NAMALWA (cell line): ENCODE results near the gene IGFBP2.

ENCODE experiments used
- DNase-seq: peaks from one replicate; pipeline ENCODE4 v3.0.0-alpha.2; 2015; ENCODE audit warnings: low spot score

IGFBP2 gene

DNA sequence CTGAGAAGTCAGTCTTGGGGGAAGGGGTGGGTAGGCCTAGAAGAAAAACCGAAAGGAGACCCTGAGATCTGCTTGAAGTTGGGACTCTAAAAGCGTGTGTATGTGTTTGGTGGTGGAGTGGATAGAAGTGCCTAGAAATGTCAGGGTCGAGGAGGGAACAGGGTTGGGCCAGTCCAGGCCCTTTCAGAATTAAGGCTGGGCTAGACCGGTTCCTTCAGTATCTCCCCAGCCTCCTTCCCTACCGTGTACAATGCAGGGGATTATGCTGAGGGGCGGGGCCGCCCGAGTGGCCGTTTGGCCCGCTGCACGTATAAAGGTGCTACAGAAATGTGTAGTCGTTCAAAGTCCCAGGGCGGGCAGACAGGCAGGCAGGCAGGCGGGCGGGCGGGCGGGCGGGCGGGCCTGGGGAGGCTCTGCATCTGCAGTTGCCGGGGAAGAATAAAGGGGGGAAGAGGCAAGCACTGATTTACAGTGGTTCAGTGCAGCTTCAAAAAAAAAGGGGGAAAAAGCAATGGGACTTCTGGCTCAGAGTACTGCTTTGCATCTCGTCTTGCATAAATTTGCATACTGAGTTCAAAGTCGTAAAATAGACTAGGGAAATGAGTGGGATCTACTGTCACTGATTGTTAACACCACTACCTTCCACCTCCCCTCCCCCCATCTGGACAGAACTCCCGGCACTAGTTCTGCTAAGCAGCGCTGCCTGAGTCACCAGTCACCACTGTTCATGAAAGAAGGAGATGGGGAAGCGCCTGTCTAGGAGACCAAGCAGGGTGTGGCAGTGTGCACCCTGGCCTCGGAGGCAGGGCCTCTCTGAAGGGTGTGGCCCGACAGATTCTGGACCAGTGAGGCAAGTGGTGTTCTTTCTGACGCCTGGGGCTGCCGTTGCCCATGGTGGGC, 3.6 kb downstream of the IGFBP2 start:
- no peak for DNase-seq

DNA sequence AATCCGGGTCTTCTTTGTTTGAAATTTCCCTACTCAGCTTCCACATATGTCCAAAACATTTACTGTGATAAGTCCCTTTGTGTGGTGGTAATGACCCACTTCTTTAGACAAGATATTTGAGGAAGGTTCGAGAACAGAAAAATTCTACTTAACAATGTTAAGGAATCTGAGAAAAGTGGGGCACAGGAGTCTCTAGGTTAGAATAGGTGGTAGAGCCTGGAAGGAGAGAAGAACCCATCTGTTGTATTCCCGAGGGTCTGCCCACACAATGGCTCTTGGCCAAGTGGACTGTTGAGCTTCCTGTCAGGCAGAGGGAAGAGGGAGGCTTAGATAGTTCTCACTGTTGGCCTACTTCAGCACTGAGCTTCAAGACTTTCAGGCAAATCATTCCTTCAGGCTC, 4.3 kb downstream of the IGFBP2 start:
- no peak for DNase-seq

DNA sequence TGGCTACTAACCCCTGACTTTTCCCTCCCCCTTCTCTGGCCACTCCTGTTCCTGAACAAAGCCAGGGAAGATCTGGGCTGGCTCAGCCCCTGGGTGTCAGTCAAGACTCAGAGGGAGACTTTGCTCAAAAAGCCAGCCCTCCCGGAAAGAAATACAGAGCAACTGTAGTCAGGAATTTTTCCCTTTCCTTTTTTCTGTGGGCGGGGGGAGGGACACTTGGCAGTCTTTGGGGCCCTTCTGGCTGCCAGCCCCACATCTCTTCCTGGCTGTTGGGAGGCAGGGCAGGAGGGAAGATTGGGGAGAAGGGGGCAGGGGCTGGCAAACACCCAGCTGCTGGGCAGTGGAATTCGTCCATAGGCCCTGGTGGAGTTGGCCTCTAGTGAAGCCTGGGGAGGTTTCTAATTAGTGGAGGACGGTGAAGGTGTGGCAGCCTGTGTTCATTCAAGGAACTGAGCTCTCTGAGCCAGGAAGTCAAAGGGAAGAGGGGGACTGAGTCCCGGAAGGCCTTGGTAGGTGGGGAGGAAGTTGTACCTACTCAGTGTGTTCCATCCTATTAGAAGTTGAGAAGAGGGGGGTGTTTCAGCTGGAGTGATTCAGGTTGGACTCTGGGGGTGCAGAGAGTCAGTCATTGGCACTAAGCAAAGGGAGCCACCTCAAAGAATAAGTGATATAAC, 10.9 kb downstream of the IGFBP2 start:
- DNase-seq: no peak

GRCh38 chr2:216644842-216645635, 11.8 kb downstream of the IGFBP2 start:
- no peak for DNase-seq

GRCh38 chr2:216645636-216645950, 12.4 kb downstream of the IGFBP2 start:
- no peak for DNase-seq

DNA sequence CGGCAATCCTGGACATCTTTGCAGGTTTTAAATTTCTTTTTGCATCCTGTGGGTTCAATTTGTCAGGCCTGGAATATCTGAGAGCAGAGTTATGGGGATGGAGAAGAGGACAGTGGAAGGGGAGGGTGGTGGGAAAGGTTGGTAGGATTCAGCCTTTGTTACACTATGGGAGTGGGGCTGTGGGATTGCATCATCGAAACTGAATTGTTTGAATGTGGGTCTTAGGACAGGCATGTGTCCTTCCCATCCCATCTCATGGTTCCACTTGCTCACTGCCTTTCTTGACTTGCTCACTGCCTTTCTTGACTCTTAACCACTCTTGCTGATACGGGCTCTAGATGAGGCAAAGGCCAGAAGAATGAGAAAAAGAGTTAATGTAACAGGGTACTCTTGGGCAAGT, 12.9 kb downstream of the IGFBP2 start:
- no peak for DNase-seq

GRCh38 chr2:216648105-216648504, 14.9 kb downstream of the IGFBP2 start:
- no peak for DNase-seq

- no peak for DNase-seq
Observed at GRCh38 chr2:216649574-216649973, 16.4 kb downstream of the IGFBP2 start.

- no peak for DNase-seq
Observed at GRCh38 chr2:216650626-216651257, 17.5 kb downstream of the IGFBP2 start.

DNA sequence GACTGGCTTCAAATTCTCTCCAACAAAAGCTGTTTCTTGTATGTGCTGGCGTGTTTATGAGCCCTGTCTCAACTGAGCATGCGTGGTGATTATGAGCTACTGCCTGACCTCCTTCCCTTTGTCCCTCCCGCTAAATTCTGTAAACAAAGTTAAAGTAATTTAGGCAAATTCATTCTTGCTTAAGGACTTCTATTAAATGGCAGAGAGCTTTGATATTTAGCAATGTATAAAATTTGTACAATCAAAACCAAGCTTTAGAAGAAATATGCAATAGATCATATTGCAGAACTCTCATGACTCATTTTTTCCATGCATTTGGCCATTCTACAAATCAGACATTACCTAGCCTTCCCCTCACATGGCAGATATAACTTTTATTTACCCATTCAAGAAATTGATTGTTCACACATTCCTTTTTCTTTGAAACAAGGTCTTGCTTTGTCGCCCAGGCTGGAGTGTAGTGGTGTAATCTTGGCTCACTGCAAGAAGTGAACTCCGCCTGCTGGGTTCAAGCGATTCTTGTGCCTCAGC, 18.2 kb downstream of the IGFBP2 start:
- DNase-seq: no peak

DNA sequence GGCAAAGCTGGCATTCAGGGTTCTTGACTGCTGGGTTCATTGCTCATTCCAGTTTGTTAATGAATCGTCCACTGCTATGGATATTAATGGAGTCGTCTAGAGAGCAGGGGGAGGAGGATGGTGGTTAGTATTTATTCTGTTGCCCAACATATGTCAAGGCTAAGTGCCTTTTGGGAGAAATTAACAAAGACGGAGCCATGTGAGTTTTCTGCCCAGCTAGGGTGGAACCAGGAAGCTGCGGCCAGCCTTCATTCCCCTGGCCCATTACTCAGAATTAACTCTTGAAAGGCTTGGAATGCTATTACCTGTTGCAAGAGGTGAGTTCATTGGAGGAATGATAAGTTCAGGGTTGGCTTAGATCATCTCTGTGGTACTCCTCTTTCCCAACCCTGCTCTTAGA, 19.3 kb downstream of the IGFBP2 start:
- DNase-seq: no peak

DNA sequence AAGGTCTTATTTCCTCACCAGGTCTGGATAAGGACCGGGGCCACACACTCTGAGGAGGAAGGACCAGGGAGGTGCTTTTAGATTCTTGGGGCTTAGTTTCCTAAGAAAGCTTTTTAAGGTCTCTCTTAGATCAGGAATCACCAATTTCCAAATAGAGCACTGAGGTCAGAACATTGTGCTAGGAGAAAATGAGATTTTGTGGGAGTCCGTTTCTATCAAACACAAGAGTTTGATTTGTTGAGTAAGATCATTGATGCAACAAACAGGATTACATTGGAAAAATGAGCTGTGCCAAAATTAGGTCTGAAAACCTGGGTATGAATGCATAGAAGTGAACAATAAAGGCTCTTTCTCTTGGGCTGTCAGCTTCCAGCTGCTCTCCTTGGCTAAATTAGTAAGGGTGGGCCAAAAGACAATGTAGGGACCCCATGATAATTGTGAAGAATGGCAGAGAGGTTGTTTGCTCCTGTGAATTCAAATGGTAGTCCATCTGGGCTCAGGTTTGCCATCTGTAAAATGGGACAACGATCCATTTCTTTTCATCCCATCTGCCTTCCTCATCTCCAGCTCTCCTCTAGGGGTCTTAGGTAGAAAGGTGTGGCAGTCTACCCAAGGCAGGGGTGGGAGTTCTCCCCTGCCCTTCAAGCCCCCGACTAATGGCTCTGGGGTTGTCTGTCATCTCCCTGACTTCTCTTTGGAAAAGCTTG, 20.0 kb downstream of the IGFBP2 start:
- no peak for DNase-seq

- DNase-seq: no peak
Observed at GRCh38 chr2:216653931-216654365, 20.7 kb downstream of the IGFBP2 start.

GRCh38 chr2:216654528-216655052, 21.4 kb downstream of the IGFBP2 start:
- DNase-seq: no peak

- DNase-seq: no peak
Observed at GRCh38 chr2:216657086-216657855, 24.1 kb downstream of the IGFBP2 start.

- no peak for DNase-seq
Observed at GRCh38 chr2:216657980-216658379, 24.8 kb downstream of the IGFBP2 start.

DNA sequence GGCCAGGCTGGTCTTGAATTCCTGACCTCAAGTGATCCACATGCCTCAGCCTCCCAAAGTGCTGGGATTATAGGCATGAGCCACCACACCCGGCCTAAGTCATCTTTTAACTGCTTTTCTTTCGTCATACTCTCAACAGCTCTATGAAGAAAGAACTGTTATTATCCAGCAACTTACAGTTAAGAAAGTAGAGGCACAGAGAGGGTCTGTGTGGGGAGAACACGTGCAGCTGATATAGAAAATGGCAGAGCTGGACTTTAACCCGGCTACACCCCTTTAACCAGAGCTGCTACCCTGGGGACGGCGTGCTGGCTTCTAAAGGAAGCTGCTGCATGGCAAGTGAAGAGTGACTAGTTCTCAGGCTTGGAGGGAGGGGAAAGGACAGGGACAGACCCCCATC, 25.5 kb downstream of the IGFBP2 start:
- no peak for DNase-seq

GRCh38 chr2:216659276-216659675, 26.1 kb downstream of the IGFBP2 start:
- no peak for DNase-seq

- DNase-seq: no peak
Observed at GRCh38 chr2:216660496-216660895, 27.3 kb downstream of the IGFBP2 start.

DNA sequence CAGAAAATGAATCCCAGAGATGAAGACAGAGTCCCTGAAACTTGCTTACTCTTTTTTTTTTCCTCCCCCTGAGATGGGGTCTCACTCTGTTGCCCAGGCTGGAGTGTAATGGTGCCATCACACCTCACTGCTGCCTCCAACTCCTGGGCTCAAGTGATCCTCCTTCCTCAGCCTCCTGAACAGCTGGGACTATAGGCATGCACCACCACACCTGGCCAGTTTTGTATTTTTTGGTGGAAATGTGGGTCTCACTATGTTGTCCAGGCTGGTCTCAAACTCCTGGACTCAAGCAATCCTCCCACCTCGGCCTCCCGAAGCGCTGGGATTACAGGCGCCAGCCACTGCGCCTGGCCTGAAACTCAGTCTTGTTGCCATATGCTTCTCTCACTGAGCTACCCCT, 27.8 kb downstream of the IGFBP2 start:
- no peak for DNase-seq
